A673 (cell line): ENCODE measurements around the gene KAT8. TPM values are rescaled to one million over a fixed set of nuclear protein-coding genes. Genes with fewer than 3 reads are reported as not detected.

Experiments used
- BruUV-seq: library from RNA; stranded (reverse); fragments of 400-500 nt; replicated peaks from 2 replicates; lab custom pipeline; 2021; lab: Mats Ljungman, UMichigan
- CTCF ChIA-PET: fragments of 300-600 bp; sonication (Branson Sonifier 250); formaldehyde crosslinking; loops from one replicate; lab custom pipeline; 2022; ENCODE audit warnings: antibody characterized with exemption; lab: Charles Lee
- POLR2A ChIA-PET: fragments of 300-600 bp; sonication (Branson Sonifier 250); formaldehyde crosslinking; loops from one replicate; lab custom pipeline; 2022; ENCODE audit warnings: antibody characterized with exemption; ENCODE audit not compliant: low non-redundant PET; lab: Charles Lee
- DNase-seq: peaks from one replicate; pipeline ENCODE4 v3.0.0-alpha.2; 2015; ENCODE audit warnings: low spot score
- H3K27ac ChIP-seq: fragments of 200-600 bp; sonication (generic); 2 replicates; pipeline ENCODE4 v1.5.1; 2016; ENCODE audit warnings: mixed run types, low read depth, mild to moderate bottlenecking, mixed read lengths, antibody characterized with exemption, low read length; ENCODE audit not compliant: poor library complexity, severe bottlenecking
- H3K27me3 ChIP-seq: fragments of 200-600 bp; sonication (generic); replicated peaks from 2 replicates; pipeline ENCODE4 v1.6.1; 2017; ENCODE audit warnings: mixed run types, low read depth, mild to moderate bottlenecking, mixed read lengths, antibody characterized with exemption, low read length; ENCODE audit not compliant: insufficient read depth, poor library complexity
- H3K36me3 ChIP-seq: fragments of 200-600 bp; sonication (generic); 2 replicates; pipeline ENCODE4 v1.6.1; 2016; ENCODE audit warnings: mixed run types, mild to moderate bottlenecking, mixed read lengths, antibody characterized with exemption, low read length; ENCODE audit not compliant: insufficient read depth, poor library complexity, severe bottlenecking
- H3K4me1 ChIP-seq: fragments of 200-600 bp; sonication (generic); 2 replicates; pipeline ENCODE4 v1.6.1; 2017; ENCODE audit warnings: mixed run types, mild to moderate bottlenecking, mixed read lengths, antibody characterized with exemption, low read length; ENCODE audit not compliant: insufficient read depth, poor library complexity, severe bottlenecking
- H3K4me3 ChIP-seq: fragments of 200-600 bp; sonication (generic); 2 replicates; pipeline ENCODE4 v1.5.1; 2016; ENCODE audit warnings: low read depth, mixed run types, mild to moderate bottlenecking, mixed read lengths, low read length; ENCODE audit not compliant: poor library complexity, severe bottlenecking
- H3K9me3 ChIP-seq: fragments of 200-600 bp; sonication (generic); 2 replicates; pipeline ENCODE4 v1.6.1; 2016; ENCODE audit warnings: mixed run types, low read depth, mild to moderate bottlenecking, mixed read lengths, antibody characterized with exemption, low read length; ENCODE audit not compliant: poor library complexity, severe bottlenecking
- CTCF ChIP-seq: fragments of 300-800, 200-600 bp; sonication (generic); conservative IDR thresholded peaks from 2 replicates; pipeline ENCODE4 v1.5.1; 2017; ENCODE audit warnings: low read depth, mild to moderate bottlenecking, antibody characterized with exemption, low read length, moderate library complexity, mixed read lengths
- EZH2 ChIP-seq: fragments of 200-600 bp; sonication (generic); IDR thresholded peaks from 2 replicates; pipeline ENCODE4 v1.6.1; 2017; ENCODE audit warnings: borderline replicate concordance, low read depth, mild to moderate bottlenecking, mixed read lengths, antibody characterized with exemption, low read length; ENCODE audit not compliant: poor library complexity, severe bottlenecking
- intact Hi-C: fragments of 100-400 bp; cut with micrococcal nuclease; formaldehyde crosslinking; loops from one replicate; pipeline ENCODE4 v1.10.0; 2022; ENCODE audit not compliant: unreplicated experiment
- total RNA-seq: library from RNA; stranded (reverse); gene quantifications from 2 replicates; pipeline ENCODE4 v1.2.3, GENCODE V29; 2021

KAT8 gene
- total RNA-seq, 1 experiment from 2014 or later: 65.4 TPM

- POLR2A ChIA-PET: no interaction called here
- BruUV-seq: no TSS peak
Measured at GRCh38 chr16:31080756-31081419, 36.6 kb upstream of the KAT8 start.

GRCh38 chr16:31081428-31082351, 35.8 kb upstream of the KAT8 start:
- intact Hi-C loops: loop anchor here (10.0 kb wide), 1 partner anchor 793 kb away; the partner anchor contains the start of gene ZNF267
- CTCF ChIA-PET: no interaction called here
- no TSS peak for BruUV-seq
- TF ChIP-seq EZH2: no peak
- no peak for TF ChIP-seq CTCF
- Histone ChIP-seq H3K27me3 (no peaks in the 10 kb centered on the region), H3K36me3 (peaks cover 50% of the 10 kb centered on the region), H3K9me3 (no peaks in the 10 kb centered on the region), H3K27ac (no peak overlapping the region), H3K4me1 (no peaks in the 10 kb centered on the region), H3K4me3 (no peak overlapping the region)
- POLR2A ChIA-PET: no interaction called here
- no peak for DNase-seq

More at GRCh38 chr16:31080756-31081419, 36.6 kb upstream of the KAT8 start:
- CTCF ChIA-PET: no interaction called here
- Histone ChIP-seq H3K27me3 (no peaks in the 10 kb centered on the region), H3K4me3 (no peak overlapping the region), H3K4me1 (no peaks in the 10 kb centered on the region), H3K9me3 (no peaks in the 10 kb centered on the region), H3K27ac (no peak overlapping the region), H3K36me3 (peaks cover 50% of the 10 kb centered on the region)
- no peak for DNase-seq
- intact Hi-C loops: loop anchor here (10.0 kb wide), 1 partner anchor 794 kb away; the partner anchor contains the start of gene ZNF267
- no peak for TF ChIP-seq EZH2
- TF ChIP-seq CTCF: no peak

GRCh38 chr16:31082368-31083045, 35.0 kb upstream of the KAT8 start:
- no peaks in the 10 kb centered on the region for H3K27me3 ChIP-seq
- no peak for DNase-seq
- peaks cover 42% of the 10 kb centered on the region for H3K36me3 ChIP-seq
- ChIA-PET POLR2A (no interaction called here), CTCF (no interaction called here)
- BruUV-seq: no TSS peak
- intact Hi-C loops: loop anchor here (10.0 kb wide), 1 partner anchor 792 kb away; the partner anchor contains the start of gene ZNF267
- TF ChIP-seq EZH2 (no peak), CTCF (no peak)
- no peaks in the 10 kb centered on the region for H3K4me1 ChIP-seq
- H3K4me3 ChIP-seq: no peak overlapping the region
- peak overlapping the region; percentile 50 for H3K27ac ChIP-seq
- no peaks in the 10 kb centered on the region for H3K9me3 ChIP-seq
